SK-N-SH treated with all-trans-retinoic acid at 6 μM for 48 hours (cell line): ENCODE data around the gene ARL11.

Experiments used
- ATAC-seq: fragments of 200-7000 bp; cut with Tn5 transposase; 3 replicates; pipeline ENCODE4 v1.9.1; 2020; ENCODE audit warnings: mild to moderate bottlenecking, moderate library complexity
- ARNTL ChIP-seq: fragments of 450-650 bp; formaldehyde crosslinking; IDR thresholded peaks from 2 replicates; pipeline ENCODE4 v1.5.0; 2020; ENCODE audit warnings: low read depth, mild to moderate bottlenecking, moderate library complexity, borderline replicate concordance
- BACH2 ChIP-seq: fragments of 250-450 bp; sonication (Bioruptor Pico); IDR thresholded peaks from 2 replicates; pipeline ENCODE4 v1.9.0; 2021; ENCODE audit warnings: mild to moderate bottlenecking, borderline replicate concordance
- CREB5 ChIP-seq: fragments of 250-450 bp; sonication (Bioruptor Pico); IDR thresholded peaks from 2 replicates; pipeline ENCODE4 v1.5.1; 2020; ENCODE audit warnings: low read depth, mild to moderate bottlenecking, moderate library complexity
- CSDC2 ChIP-seq: fragments of 250-450 bp; sonication (Bioruptor Pico); IDR thresholded peaks from 2 replicates; pipeline ENCODE4 v1.5.0; 2020; ENCODE audit warnings: mild to moderate bottlenecking, moderate library complexity
- CSRNP3 ChIP-seq: fragments of 250-450 bp; sonication (Bioruptor Pico); IDR thresholded peaks from 2 replicates; pipeline ENCODE4 v1.5.1; 2021; ENCODE audit warnings: mild to moderate bottlenecking, moderate library complexity
- ESRRG ChIP-seq: fragments of 250-450 bp; sonication (Bioruptor Pico); IDR thresholded peaks from 2 replicates; pipeline ENCODE4 v1.6.1; 2021; ENCODE audit warnings: mild to moderate bottlenecking
- ISL1 ChIP-seq: fragments of 250-450 bp; sonication (Bioruptor Pico); IDR thresholded peaks from 2 replicates; pipeline ENCODE4 v2.1.2; 2022; ENCODE audit warnings: mild to moderate bottlenecking, moderate library complexity
- OSR1 ChIP-seq: fragments of 250-450 bp; sonication (Bioruptor Pico); IDR thresholded peaks from 2 replicates; pipeline ENCODE4 v1.8.0; 2022; ENCODE audit warnings: moderate library complexity, mild to moderate bottlenecking, inconsistent platforms
- PATZ1 ChIP-seq: fragments of 250-450 bp; sonication (Bioruptor Pico); IDR thresholded peaks from 2 replicates; pipeline ENCODE4 v1.8.0; 2020; ENCODE audit warnings: mild to moderate bottlenecking, moderate library complexity, borderline replicate concordance
- PPARA ChIP-seq: fragments of 250-450 bp; sonication (Bioruptor Pico); IDR thresholded peaks from 2 replicates; pipeline ENCODE4 v1.5.0; 2020; ENCODE audit warnings: mild to moderate bottlenecking, borderline replicate concordance
- RARB ChIP-seq: fragments of 250-450 bp; sonication (Bioruptor Pico); IDR thresholded peaks from 2 replicates; pipeline ENCODE4 v1.8.0; 2021; ENCODE audit warnings: mild to moderate bottlenecking, moderate library complexity
- SNAI2 ChIP-seq: fragments of 250-450 bp; sonication (Bioruptor Pico); IDR thresholded peaks from 2 replicates; pipeline ENCODE4 v1.5.0; 2020; ENCODE audit warnings: mild to moderate bottlenecking, moderate library complexity
- TCF4 ChIP-seq: fragments of 250-450 bp; sonication (Bioruptor Pico); IDR thresholded peaks from 2 replicates; pipeline ENCODE4 v1.8.0; 2021; ENCODE audit warnings: mild to moderate bottlenecking, moderate library complexity, borderline replicate concordance
- TOX ChIP-seq: fragments of 250-450 bp; sonication (Bioruptor Pico); IDR thresholded peaks from 2 replicates; pipeline ENCODE4 v1.8.0; 2021; ENCODE audit warnings: mild to moderate bottlenecking, moderate library complexity, borderline replicate concordance
- TSHZ2 ChIP-seq: fragments of 250-450 bp; sonication (Bioruptor Pico); IDR thresholded peaks from 2 replicates; pipeline ENCODE4 v1.5.0; 2020; ENCODE audit warnings: mild to moderate bottlenecking, moderate library complexity
- ZC3H10 ChIP-seq: fragments of 250-450 bp; sonication (Bioruptor Pico); IDR thresholded peaks from 2 replicates; pipeline ENCODE4 v1.5.1; 2021; ENCODE audit warnings: mild to moderate bottlenecking, moderate library complexity
- ZFP3 ChIP-seq: fragments of 250-450 bp; sonication (Bioruptor Pico); IDR thresholded peaks from 2 replicates; pipeline ENCODE4 v1.5.0; 2020; ENCODE audit warnings: mild to moderate bottlenecking, moderate library complexity
- ZFP30 ChIP-seq: fragments of 450-650 bp; formaldehyde crosslinking; IDR thresholded peaks from 2 replicates; pipeline ENCODE4 v1.5.0; 2022; ENCODE audit warnings: mild to moderate bottlenecking, moderate library complexity
- ZNF565 ChIP-seq: fragments of 450-650 bp; formaldehyde crosslinking; conservative IDR thresholded peaks from 2 replicates; pipeline ENCODE4 v1.5.0; 2020; ENCODE audit warnings: low read depth, mild to moderate bottlenecking, moderate library complexity
- ZNF70 ChIP-seq: fragments of 450-650 bp; formaldehyde crosslinking; IDR thresholded peaks from 2 replicates; pipeline ENCODE4 v1.5.0; 2020; ENCODE audit warnings: mild to moderate bottlenecking, moderate library complexity
- ZNF8 ChIP-seq: fragments of 450-650 bp; formaldehyde crosslinking; IDR thresholded peaks from 2 replicates; pipeline ENCODE4 v1.5.0; 2020; ENCODE audit warnings: mild to moderate bottlenecking, moderate library complexity

ARL11 gene

GRCh38 chr13:49652355-49653305 is 24.3 kb downstream of the ARL11 start (continued):
- TF ChIP-seq PATZ1 (CRISPR knock-in tag) (no peak), ESRRG (no peak)
- TF ChIP-seq, all 23 proteins: peak for 0

- TF ChIP-seq TCF4 (CRISPR knock-in tag), result no peak
- TF ChIP-seq CREB5, result no peak
- TF ChIP-seq TOX (CRISPR knock-in tag), result no peak
- no peak for TF ChIP-seq ARNTL (CRISPR knock-in tag)
- TF ChIP-seq CSRNP3 (CRISPR knock-in tag), result no peak
- TF ChIP-seq SNAI2, result no peak
- TF ChIP-seq ZC3H10, result no peak
- TF ChIP-seq TSHZ2, result no peak
- no peak for TF ChIP-seq ZNF70 (CRISPR knock-in tag)
- no peak for TF ChIP-seq ZNF565 (CRISPR knock-in tag)
- no peak for TF ChIP-seq BACH2 (CRISPR knock-in tag)
- TF ChIP-seq PPARA (CRISPR knock-in tag), result no peak
- no peak for TF ChIP-seq PATZ1 (CRISPR knock-in tag)
- no peak for TF ChIP-seq ZFP30
- TF ChIP-seq ZFP3, result no peak
- no peak for TF ChIP-seq ZNF8 (CRISPR knock-in tag)
- no peak for TF ChIP-seq CSDC2 (CRISPR knock-in tag)
- no peak for TF ChIP-seq ESRRG
- no peak for TF ChIP-seq OSR1
- ATAC-seq, result no peak
Measured at GRCh38 chr13:49653478-49653877, 25.2 kb downstream of the ARL11 start.

- no peak for ATAC-seq
Measured at GRCh38 chr13:49654011-49654410, 25.7 kb downstream of the ARL11 start.

More at GRCh38 chr13:49654011-49654410, 25.7 kb downstream of the ARL11 start:
- TF ChIP-seq PATZ1 (CRISPR knock-in tag) (no peak), TOX (CRISPR knock-in tag) (no peak), SNAI2 (no peak), ISL1 (CRISPR knock-in tag) (no peak), PPARA (CRISPR knock-in tag) (no peak), ZFP30 (no peak), RARB (CRISPR knock-in tag) (no peak), OSR1 (no peak)
